HEK293 (cell line): Measurements from ENCODE around the gene IFT43.

Experiments
- CTCF ChIA-PET: fragments of 350-600 bp; formaldehyde crosslinking; extraction: SDS; loops from one replicate; lab custom pipeline; 2021; ENCODE audit warnings: antibody characterized with exemption; lab: Yijun Ruan, JAX
- POLR2A ChIA-PET: fragments of 300-600 bp; formaldehyde crosslinking; extraction: SDS; loops from one replicate; lab custom pipeline; 2020; ENCODE audit warnings: antibody characterized with exemption, inconsistent platforms; lab: Yijun Ruan, JAX
- H3K27ac ChIP-seq: fragments of 200-500 bp; sonication (Bioruptor generic); 2 replicates; pipeline ENCODE4 v1.5.1; 2014; ENCODE audit warnings: low read depth, low read length, control low read depth, inconsistent platforms; ENCODE audit errors: extremely low read depth
- H3K36me3 ChIP-seq, 2 experiments: fragments of 200-500 bp in 1 of 2; sonication (Bioruptor generic) in 1 of 2; 1 replicate in 1 of 2; 2 replicates in 1 of 2; pipeline ENCODE4 v1.5.1; 2014 to 2017; ENCODE audit warnings: inconsistent platforms in 2 of 2, low read length in 2 of 2; ENCODE audit not compliant: control insufficient read depth in 2 of 2, insufficient read depth in 1 of 2
- H3K4me1 ChIP-seq: fragments of 200-500 bp; sonication (Bioruptor generic); 2 replicates; pipeline ENCODE4 v1.5.1; 2014; ENCODE audit warnings: mild to moderate bottlenecking, low read length, inconsistent platforms; ENCODE audit not compliant: control insufficient read depth, insufficient read depth
- H3K4me3 ChIP-seq: 2 replicates; pipeline ENCODE4 v1.5.1; 2011; ENCODE audit warnings: low read depth, mild to moderate bottlenecking, control low read depth, low read length, moderate library complexity
- H3K9me3 ChIP-seq: fragments of 200-500 bp; sonication (Bioruptor generic); 2 replicates; pipeline ENCODE4 v1.5.1; 2014; ENCODE audit warnings: low read depth, low read length, inconsistent platforms; ENCODE audit not compliant: control insufficient read depth, insufficient read depth
- RBAK ChIP-seq: fragments of 450-650 bp; formaldehyde crosslinking; IDR thresholded peaks from 2 replicates; pipeline ENCODE4 v1.5.1; 2016; ENCODE audit warnings: missing biosample characterization, missing genetic modification characterization
- SP2 ChIP-seq: fragments of 450-650 bp; formaldehyde crosslinking; IDR thresholded peaks from 2 replicates; pipeline ENCODE4 v1.5.1; 2016; ENCODE audit warnings: missing biosample characterization, missing genetic modification characterization
- SP7 ChIP-seq: fragments of 450-650 bp; formaldehyde crosslinking; IDR thresholded peaks from 2 replicates; pipeline ENCODE4 v1.5.1; 2016; ENCODE audit warnings: missing biosample characterization, missing genetic modification characterization
- YY2 ChIP-seq: fragments of 450-650 bp; formaldehyde crosslinking; IDR thresholded peaks from 2 replicates; pipeline ENCODE4 v1.5.1; 2016; ENCODE audit warnings: missing biosample characterization, missing genetic modification characterization
- ZBTB48 ChIP-seq: fragments of 450-650 bp; formaldehyde crosslinking; IDR thresholded peaks from 2 replicates; pipeline ENCODE4 v1.5.1; 2016; ENCODE audit warnings: missing biosample characterization, missing genetic modification characterization
- ZNF112 ChIP-seq: fragments of 450-650 bp; formaldehyde crosslinking; IDR thresholded peaks from 2 replicates; pipeline ENCODE4 v1.5.0; 2017; ENCODE audit warnings: missing biosample characterization, missing genetic modification characterization
- ZNF114 ChIP-seq: fragments of 450-650 bp; formaldehyde crosslinking; IDR thresholded peaks from 2 replicates; pipeline ENCODE4 v1.5.0; 2017; ENCODE audit warnings: missing biosample characterization, missing genetic modification characterization
- ZNF121 ChIP-seq: fragments of 450-650 bp; formaldehyde crosslinking; IDR thresholded peaks from 2 replicates; pipeline ENCODE4 v1.5.1; 2016; ENCODE audit warnings: missing biosample characterization, missing genetic modification characterization
- ZNF175 ChIP-seq: fragments of 450-650 bp; formaldehyde crosslinking; IDR thresholded peaks from 2 replicates; pipeline ENCODE4 v1.5.1; 2016; ENCODE audit warnings: missing biosample characterization, missing genetic modification characterization
- ZNF2 ChIP-seq: fragments of 450-650 bp; formaldehyde crosslinking; IDR thresholded peaks from 2 replicates; pipeline ENCODE4 v1.5.1; 2016; ENCODE audit warnings: missing biosample characterization, missing genetic modification characterization
- ZNF302 ChIP-seq: fragments of 450-650 bp; formaldehyde crosslinking; IDR thresholded peaks from 2 replicates; pipeline ENCODE4 v1.5.1; 2016; ENCODE audit warnings: missing biosample characterization, missing genetic modification characterization, low read depth
- ZNF416 ChIP-seq: fragments of 450-650 bp; formaldehyde crosslinking; IDR thresholded peaks from 2 replicates; pipeline ENCODE4 v1.5.1; 2016; ENCODE audit warnings: missing biosample characterization, missing genetic modification characterization
- ZNF548 ChIP-seq: fragments of 450-650 bp; formaldehyde crosslinking; IDR thresholded peaks from 2 replicates; pipeline ENCODE4 v1.5.1; 2016; ENCODE audit warnings: missing biosample characterization, missing genetic modification characterization
- ZNF658 ChIP-seq: fragments of 450-650 bp; formaldehyde crosslinking; IDR thresholded peaks from 2 replicates; pipeline ENCODE4; 2016; ENCODE audit warnings: missing biosample characterization, missing genetic modification characterization
- ZNF747 ChIP-seq: fragments of 450-650 bp; formaldehyde crosslinking; IDR thresholded peaks from 2 replicates; pipeline ENCODE4 v1.5.1; 2016; ENCODE audit warnings: missing biosample characterization, missing genetic modification characterization
- ZNF776 ChIP-seq: fragments of 450-650 bp; formaldehyde crosslinking; IDR thresholded peaks from 2 replicates; pipeline ENCODE4 v1.5.0; 2017; ENCODE audit warnings: missing biosample characterization, missing genetic modification characterization, borderline replicate concordance
- TF ChIP-seq, protein P1 (sequence below): fragments of 450-650 bp; formaldehyde crosslinking; IDR thresholded peaks from 2 replicates; pipeline ENCODE4 v1.5.1; 2016; ENCODE audit warnings: missing biosample characterization, missing genetic modification characterization
- TF ChIP-seq, protein P2 (sequence below): fragments of 450-650 bp; formaldehyde crosslinking; IDR thresholded peaks from 2 replicates; pipeline ENCODE4 v1.5.1; 2017; ENCODE audit warnings: missing biosample characterization, missing genetic modification characterization
- TF ChIP-seq, protein P3 (sequence below): fragments of 450-650 bp; formaldehyde crosslinking; IDR thresholded peaks from 2 replicates; pipeline ENCODE4 v1.5.1; 2017; ENCODE audit warnings: missing biosample characterization, missing genetic modification characterization

The IFT43 gene

DNA sequence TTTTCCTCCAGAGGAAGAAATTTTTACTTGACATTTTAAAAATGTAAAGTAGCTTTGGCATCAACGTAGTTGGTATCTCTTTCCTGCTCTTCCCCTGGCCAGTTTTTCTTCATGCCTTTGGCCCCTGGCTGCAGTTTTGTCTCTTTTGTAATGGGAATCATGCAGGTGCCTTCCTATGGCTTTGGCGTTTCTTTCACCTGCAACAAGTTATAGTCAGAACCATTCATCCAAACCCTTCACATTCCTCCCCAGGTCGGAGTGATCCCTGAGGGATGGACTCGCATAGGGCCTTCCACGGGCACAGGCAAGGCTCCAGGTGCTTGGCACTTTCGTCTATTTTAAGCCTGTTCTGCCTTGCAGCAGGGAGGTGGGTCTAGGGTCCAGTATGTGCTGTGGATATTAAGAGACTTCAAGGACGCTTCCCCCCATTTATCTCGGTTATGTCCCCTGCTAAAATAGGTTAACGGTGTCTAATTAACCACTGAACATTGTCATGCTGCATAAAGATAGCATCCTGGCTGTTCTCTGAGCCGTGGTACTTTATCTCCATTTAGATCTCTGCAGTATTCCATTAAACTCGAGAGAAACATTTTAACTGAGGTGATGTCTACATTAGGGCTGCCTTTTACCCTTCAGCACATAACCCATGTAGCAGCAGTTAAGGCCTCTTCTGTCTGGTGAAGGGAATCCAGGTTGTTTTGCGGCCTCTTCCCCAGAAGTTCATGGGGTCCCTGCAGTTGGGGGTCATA is 66.3 kb downstream of the IFT43 start:
- no peaks in the 10 kb centered on the region for H3K4me1 ChIP-seq
- H3K4me3 ChIP-seq: no peak overlapping the region
- H3K9me3 ChIP-seq: no peaks in the 10 kb centered on the region
- H3K36me3 ChIP-seq: no peaks in the 10 kb centered on the region
- POLR2A ChIA-PET: no interaction called here
- CTCF ChIA-PET: interaction anchor here (0.7 to 9.0 kb wide), 15 partner anchors 11 to 658 kb away, joined by 3 to 103 read pairs (median 9); no protein-coding TSS in a partner anchor
- no peak overlapping the region for H3K27ac ChIP-seq
- TF ChIP-seq SP2 (tag by site-specific recombination) (no peak), SP7 (tag by site-specific recombination) (no peak), RBAK (tag by site-specific recombination) (no peak)

DNA sequence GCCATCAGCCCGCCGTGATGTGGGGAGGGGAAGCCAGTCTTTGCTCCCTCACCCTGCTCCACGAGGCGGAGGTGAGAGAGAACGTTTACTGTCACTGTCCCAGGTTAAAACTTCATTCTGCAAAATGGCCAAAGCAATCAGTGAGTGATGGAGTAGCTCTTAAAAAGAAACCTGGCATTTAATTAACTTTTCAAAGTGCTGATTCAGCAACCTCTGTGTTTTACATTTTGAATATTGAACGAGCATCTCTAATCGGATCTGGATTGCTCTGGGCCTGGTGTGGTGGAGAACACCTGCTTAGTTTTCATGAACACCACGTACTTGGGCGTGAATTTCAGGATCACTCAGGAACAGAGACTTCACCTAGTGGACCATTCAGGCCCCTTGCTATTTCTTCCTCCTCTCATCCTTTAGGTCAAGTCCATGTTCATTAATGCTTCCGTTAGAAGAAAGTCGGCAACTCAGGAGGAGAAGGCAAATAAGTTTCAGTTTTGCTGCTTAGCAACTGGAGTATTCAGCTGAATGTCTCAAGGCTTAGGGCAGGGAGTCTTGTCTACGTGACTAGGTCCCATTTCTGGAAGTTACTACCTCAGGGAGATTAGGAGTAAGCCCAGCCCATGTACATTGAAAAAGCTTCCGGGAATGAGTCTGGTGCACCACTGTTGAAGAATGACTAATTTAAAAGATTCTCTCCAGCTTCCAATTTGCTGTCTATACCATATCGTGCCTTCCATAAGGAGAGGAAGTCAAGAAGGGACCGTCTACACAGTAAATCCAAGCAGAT is 68.2 kb downstream of the IFT43 start:
- H3K36me3 ChIP-seq: no peaks in the 10 kb centered on the region
- TF ChIP-seq YY2 (tag by site-specific recombination) (no peak), ZNF658 (tag by site-specific recombination) (no peak)
- TF ChIP-seq, protein P1, sequence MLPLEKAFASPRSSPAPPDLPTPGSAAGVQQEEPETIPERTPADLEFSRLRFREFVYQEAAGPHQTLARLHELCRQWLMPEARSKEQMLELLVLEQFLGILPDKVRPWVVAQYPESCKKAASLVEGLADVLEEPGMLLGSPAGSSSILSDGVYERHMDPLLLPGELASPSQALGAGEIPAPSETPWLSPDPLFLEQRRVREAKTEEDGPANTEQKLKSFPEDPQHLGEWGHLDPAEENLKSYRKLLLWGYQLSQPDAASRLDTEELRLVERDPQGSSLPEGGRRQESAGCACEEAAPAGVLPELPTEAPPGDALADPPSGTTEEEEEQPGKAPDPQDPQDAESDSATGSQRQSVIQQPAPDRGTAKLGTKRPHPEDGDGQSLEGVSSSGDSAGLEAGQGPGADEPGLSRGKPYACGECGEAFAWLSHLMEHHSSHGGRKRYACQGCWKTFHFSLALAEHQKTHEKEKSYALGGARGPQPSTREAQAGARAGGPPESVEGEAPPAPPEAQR (tag by site-specific recombination): no peak
- TF ChIP-seq, protein P2, sequence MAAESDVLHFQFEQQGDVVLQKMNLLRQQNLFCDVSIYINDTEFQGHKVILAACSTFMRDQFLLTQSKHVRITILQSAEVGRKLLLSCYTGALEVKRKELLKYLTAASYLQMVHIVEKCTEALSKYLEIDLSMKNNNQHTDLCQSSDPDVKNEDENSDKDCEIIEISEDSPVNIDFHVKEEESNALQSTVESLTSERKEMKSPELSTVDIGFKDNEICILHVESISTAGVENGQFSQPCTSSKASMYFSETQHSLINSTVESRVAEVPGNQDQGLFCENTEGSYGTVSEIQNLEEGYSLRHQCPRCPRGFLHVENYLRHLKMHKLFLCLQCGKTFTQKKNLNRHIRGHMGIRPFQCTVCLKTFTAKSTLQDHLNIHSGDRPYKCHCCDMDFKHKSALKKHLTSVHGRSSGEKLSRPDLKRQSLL (tag by site-specific recombination): no peak
- TF ChIP-seq, all 188 proteins: peak for 0
- H3K4me1 ChIP-seq: no peaks in the 10 kb centered on the region
- no peak overlapping the region for H3K4me3 ChIP-seq
- ChIA-PET CTCF (interaction anchor here (0.6 to 9.0 kb wide), 8 partner anchors 10 to 629 kb away, joined by 3 to 103 read pairs (median 4); no protein-coding TSS in a partner anchor), POLR2A (no interaction called here)
- H3K9me3 ChIP-seq: no peaks in the 10 kb centered on the region
- no peak overlapping the region for H3K27ac ChIP-seq

- CTCF ChIA-PET: interaction anchor here (0.6 to 9.0 kb wide), 7 partner anchors 9 to 334 kb away, joined by 3 to 103 read pairs (median 3); partner anchors contain the start of gene ESRRB
- peaks cover 0 to 11% of the 10 kb centered on the region in 2 experiments; a peak in 1 of 3 replicates for H3K36me3 ChIP-seq
These were observed 69.8 kb downstream of the IFT43 start for GRCh38 chr14:76055330-76055729.

DNA sequence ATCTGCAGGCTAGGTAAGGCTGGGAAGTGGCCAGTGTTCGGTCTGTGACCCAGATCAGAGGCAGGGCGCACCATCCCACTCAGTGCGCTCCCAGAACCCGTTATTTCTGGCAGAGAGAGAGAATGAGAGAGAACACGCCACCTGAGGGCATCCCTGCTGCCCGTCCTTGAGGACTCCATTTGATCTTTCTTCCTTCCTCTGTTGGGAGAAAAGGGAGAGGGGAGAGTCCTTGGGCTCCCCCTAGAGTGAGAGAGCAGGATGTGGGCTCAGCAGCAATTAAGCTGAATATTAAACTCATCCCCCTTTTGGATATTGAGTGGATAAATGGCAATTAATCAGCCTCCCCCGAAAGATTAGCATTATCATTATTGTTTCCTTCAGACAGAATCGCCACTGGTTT is 70.6 kb downstream of the IFT43 start:
- no peak overlapping the region for H3K4me3 ChIP-seq
- peaks cover 0 to 13% of the 10 kb centered on the region in 2 experiments; a peak in 1 of 3 replicates for H3K36me3 ChIP-seq
- no peaks in the 10 kb centered on the region for H3K4me1 ChIP-seq
- ChIA-PET CTCF (interaction anchor here (0.6 to 9.0 kb wide), 9 partner anchors 10 to 590 kb away, joined by 3 to 103 read pairs (median 3); partner anchors contain the start of gene ESRRB), POLR2A (no interaction called here)
- TF ChIP-seq ZNF776 (no peak), ZNF747 (no peak), ZNF416 (tag by site-specific recombination) (no peak), ZNF112 (tag by site-specific recombination) (no peak), ZNF2 (tag by site-specific recombination) (no peak), ZNF548 (tag by site-specific recombination) (no peak), ZNF175 (tag by site-specific recombination) (no peak), ZNF121 (tag by site-specific recombination) (no peak), ZNF114 (tag by site-specific recombination) (no peak)
- TF ChIP-seq, protein P3, sequence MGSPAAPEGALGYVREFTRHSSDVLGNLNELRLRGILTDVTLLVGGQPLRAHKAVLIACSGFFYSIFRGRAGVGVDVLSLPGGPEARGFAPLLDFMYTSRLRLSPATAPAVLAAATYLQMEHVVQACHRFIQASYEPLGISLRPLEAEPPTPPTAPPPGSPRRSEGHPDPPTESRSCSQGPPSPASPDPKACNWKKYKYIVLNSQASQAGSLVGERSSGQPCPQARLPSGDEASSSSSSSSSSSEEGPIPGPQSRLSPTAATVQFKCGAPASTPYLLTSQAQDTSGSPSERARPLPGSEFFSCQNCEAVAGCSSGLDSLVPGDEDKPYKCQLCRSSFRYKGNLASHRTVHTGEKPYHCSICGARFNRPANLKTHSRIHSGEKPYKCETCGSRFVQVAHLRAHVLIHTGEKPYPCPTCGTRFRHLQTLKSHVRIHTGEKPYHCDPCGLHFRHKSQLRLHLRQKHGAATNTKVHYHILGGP: no peak
- TF ChIP-seq, all 188 proteins: peak for 0
- H3K27ac ChIP-seq: no peak overlapping the region
- H3K9me3 ChIP-seq: no peaks in the 10 kb centered on the region

More at GRCh38 chr14:76055330-76055729, 69.8 kb downstream of the IFT43 start:
- H3K4me3 ChIP-seq: no peak overlapping the region
- no peaks in the 10 kb centered on the region for H3K9me3 ChIP-seq
- no peak overlapping the region for H3K27ac ChIP-seq
- TF ChIP-seq ZBTB48 (tag by site-specific recombination) (no peak), ZNF302 (no peak)
- no peaks in the 10 kb centered on the region for H3K4me1 ChIP-seq
- POLR2A ChIA-PET: no interaction called here
